HFFc6 (cell line): ENCODE measurements around the gene ATP5MG. TPM values are rescaled to one million over a fixed set of nuclear protein-coding genes. Genes with fewer than 3 reads are reported as not detected.
"Not testable (repeated sequence)": the region's sequence is repeated elsewhere in the genome, so short reads cannot be mapped to it uniquely, and the experiment has no call there.

ENCODE experiments used
- DNase-seq: peaks from one replicate; pipeline ENCODE4 v3.0.0-alpha.2; 2018
- H3K27ac Mint-ChIP-seq: 2 replicates; pipeline ENCODE4 v1.8.0; 2020; ENCODE audit warnings: mild to moderate bottlenecking, mixed read lengths
- H3K27me3 Mint-ChIP-seq: 2 replicates; pipeline ENCODE4 v1.8.0; 2021; ENCODE audit warnings: mild to moderate bottlenecking, moderate library complexity, mixed read lengths; ENCODE audit not compliant: insufficient read depth
- H3K36me3 Mint-ChIP-seq: 2 replicates; pipeline ENCODE4 v1.8.0; 2021; ENCODE audit warnings: low read depth, mixed read lengths
- H3K4me1 Mint-ChIP-seq: 2 replicates; pipeline ENCODE4 v1.8.0; 2020; ENCODE audit warnings: low read depth, mixed read lengths
- H3K4me3 Mint-ChIP-seq: 2 replicates; pipeline ENCODE4 v1.8.0; 2020; ENCODE audit warnings: mild to moderate bottlenecking, moderate library complexity, mixed read lengths
- H3K9me3 Mint-ChIP-seq: 2 replicates; pipeline ENCODE4 v1.8.0; 2020; ENCODE audit warnings: mild to moderate bottlenecking, mixed read lengths
- total RNA-seq, 6 experiments: library from RNA; stranded (reverse); fragmentation: NEBNext Ultra II Directional; extraction: Animal tissue kit (Norgen Biotek cat#: 25700); gene quantifications; 2 replicates in 1 of 6; 3 replicates in 5 of 6; pipeline ENCODE4 v1.2.3, GENCODE V29; 2021
- TF ChIP-seq, protein P1 (sequence below): fragments of 200-600 bp; sonication (generic); IDR thresholded peaks from 2 replicates; pipeline ENCODE4 v1.5.0; 2021; ENCODE audit warnings: antibody characterized with exemption, mild to moderate bottlenecking

Gene ATP5MG
- total RNA-seq, 6 experiments from 2014 or later = 196 to 275 (median 223) TPM

DNA sequence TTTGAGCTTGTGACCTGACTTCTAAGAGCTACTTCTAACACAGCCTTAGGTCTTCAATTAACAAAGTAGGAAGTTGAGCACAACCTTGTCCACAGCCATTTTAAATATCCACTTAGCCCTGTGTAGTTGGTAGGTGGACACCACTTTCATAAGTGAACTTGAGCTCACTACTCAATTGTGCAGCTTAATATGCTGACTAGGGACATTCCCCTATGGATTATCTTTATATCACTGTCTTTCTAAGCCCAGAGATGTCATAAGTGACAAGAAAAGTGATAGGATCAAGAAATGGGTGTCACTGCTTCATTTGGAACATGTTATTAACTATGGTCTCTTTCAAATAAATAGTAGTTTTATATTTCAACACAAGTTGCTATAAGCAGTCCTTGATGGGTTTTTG lies 4.0 kb upstream of the ATP5MG start:
- TF ChIP-seq, protein P1, sequence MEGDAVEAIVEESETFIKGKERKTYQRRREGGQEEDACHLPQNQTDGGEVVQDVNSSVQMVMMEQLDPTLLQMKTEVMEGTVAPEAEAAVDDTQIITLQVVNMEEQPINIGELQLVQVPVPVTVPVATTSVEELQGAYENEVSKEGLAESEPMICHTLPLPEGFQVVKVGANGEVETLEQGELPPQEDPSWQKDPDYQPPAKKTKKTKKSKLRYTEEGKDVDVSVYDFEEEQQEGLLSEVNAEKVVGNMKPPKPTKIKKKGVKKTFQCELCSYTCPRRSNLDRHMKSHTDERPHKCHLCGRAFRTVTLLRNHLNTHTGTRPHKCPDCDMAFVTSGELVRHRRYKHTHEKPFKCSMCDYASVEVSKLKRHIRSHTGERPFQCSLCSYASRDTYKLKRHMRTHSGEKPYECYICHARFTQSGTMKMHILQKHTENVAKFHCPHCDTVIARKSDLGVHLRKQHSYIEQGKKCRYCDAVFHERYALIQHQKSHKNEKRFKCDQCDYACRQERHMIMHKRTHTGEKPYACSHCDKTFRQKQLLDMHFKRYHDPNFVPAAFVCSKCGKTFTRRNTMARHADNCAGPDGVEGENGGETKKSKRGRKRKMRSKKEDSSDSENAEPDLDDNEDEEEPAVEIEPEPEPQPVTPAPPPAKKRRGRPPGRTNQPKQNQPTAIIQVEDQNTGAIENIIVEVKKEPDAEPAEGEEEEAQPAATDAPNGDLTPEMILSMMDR = no peak
- H3K4me3 Mint-ChIP-seq = no peak overlapping the region
- peaks cover 15% of the 10 kb centered on the region for H3K4me1 Mint-ChIP-seq
- no peaks in the 10 kb centered on the region for H3K27me3 Mint-ChIP-seq
- H3K36me3 Mint-ChIP-seq = peaks cover 14% of the 10 kb centered on the region
- 0 out of 2 replicates have a peak overlapping the region, but pooled peaks have one; percentile 18 for H3K27ac Mint-ChIP-seq
- H3K9me3 Mint-ChIP-seq = no peaks in the 10 kb centered on the region
- no peak for DNase-seq

- H3K4me3 Mint-ChIP-seq = no peak overlapping the region
- H3K9me3 Mint-ChIP-seq = no peaks in the 10 kb centered on the region
- H3K36me3 Mint-ChIP-seq = peaks cover 14% of the 10 kb centered on the region
- TF ChIP-seq, protein P1 = no peak
- no peaks in the 10 kb centered on the region for H3K27me3 Mint-ChIP-seq
- H3K27ac Mint-ChIP-seq = peak overlapping the region; percentile 45
- H3K4me1 Mint-ChIP-seq = peaks cover 22% of the 10 kb centered on the region
- DNase-seq = no peak
Measured at GRCh38 chr11:118398791-118399559, 2.4 kb upstream of the ATP5MG start.

GRCh38 chr11:118401880-118402590 lies 629 bp downstream of the ATP5MG start:
- no peaks in the 10 kb centered on the region for H3K27me3 Mint-ChIP-seq
- DNase-seq = peak; percentile 88

DNA sequence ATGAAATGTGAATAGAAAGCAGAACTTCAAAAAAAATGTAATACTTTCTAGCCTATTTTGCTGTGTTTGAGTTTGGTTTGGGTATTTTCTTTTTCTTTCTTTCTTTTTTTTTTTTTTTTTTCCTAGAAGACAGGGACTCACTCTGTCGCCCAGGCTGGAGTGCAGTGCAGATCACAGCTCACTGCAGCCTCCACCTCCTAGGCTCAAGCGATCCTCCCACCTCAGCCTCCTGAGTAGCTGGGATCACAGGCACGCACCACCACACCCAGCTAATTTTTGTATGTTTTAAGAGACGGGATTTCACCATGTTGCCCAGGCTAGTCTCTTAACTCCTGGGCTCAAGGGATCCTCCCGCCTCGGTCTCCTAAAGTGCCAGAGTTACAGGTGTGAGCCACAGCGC lies 1.2 kb downstream of the ATP5MG start:
- H3K36me3 Mint-ChIP-seq = peaks cover 10% of the 10 kb centered on the region; the same call in 1 of the 2 replicates
- H3K27ac Mint-ChIP-seq = peak overlapping the region; percentile 97
- DNase-seq, H3K9me3 Mint-ChIP-seq, H3K27me3 Mint-ChIP-seq: not testable (repeated sequence)
- peaks cover 46% of the 10 kb centered on the region for H3K4me1 Mint-ChIP-seq
- H3K4me3 Mint-ChIP-seq = peak overlapping the region; percentile 96

More at GRCh38 chr11:118401880-118402590, 629 bp downstream of the ATP5MG start:
- Mint-ChIP-seq H3K4me1 (peaks cover 46% of the 10 kb centered on the region), H3K27ac (peak overlapping the region; percentile 97), H3K4me3 (peak overlapping the region; percentile 96), H3K9me3 (no peaks in the 10 kb centered on the region), H3K36me3 (peaks cover 10% of the 10 kb centered on the region; the same call in 1 of the 2 replicates)
- TF ChIP-seq, protein P1 = no peak

GRCh38 chr11:118406599-118407166 lies 5.3 kb downstream of the ATP5MG start:
- Mint-ChIP-seq H3K27me3 (no peaks in the 10 kb centered on the region), H3K9me3 (no peaks in the 10 kb centered on the region), H3K36me3 (peaks cover 22% of the 10 kb centered on the region; the same call in 1 of the 2 replicates), H3K27ac (no peak overlapping the region), H3K4me1 (peaks cover 36% of the 10 kb centered on the region), H3K4me3 (no peak overlapping the region)
- DNase-seq = no peak
- TF ChIP-seq, protein P1 = no peak
